ENCODE data around the gene SP8.

DNA sequence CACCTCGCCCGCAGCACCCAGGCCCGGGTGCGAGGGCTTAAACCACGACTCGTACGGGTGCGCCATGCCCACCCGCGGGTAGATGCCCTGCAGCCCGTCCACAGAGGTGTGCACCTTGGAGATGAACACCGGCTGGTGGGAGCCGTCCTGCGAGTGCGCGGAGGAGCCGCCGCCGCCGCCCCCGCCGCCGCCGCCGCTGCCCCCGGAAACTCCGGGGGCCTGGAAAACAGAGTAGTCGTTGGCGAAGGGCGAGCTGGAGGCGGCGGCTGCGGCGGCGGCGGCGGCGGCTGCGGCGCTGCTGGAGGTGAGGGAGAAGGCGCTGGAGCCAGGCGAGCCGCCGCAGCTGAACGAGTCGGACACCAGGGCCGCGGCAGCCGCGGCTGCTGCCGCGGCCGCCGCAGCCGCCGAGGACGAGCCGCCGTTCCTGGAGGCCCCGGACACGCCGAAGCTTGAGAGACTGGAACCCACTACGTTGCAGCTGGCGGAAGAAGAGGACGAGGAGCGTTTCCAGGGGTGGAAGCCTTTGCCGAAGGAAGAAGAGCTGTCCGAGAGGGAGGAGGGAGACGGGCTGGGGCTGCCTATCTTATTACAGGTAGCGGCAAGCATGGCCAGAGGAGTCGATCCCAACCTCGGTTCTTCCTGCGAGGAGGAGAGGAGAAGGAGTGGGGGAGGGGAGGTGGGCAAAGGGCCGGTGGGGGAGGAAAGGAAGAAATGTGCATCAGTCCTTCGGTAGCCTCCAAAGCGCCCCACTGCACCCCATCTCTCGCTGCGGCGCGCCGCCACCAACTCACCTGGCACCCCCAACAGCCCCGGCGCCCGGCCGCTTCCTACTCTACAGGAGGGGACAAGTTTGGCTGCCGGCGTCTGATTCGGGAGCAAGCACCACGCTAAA is 1.3 kb downstream of the SP8 start:
- TF ChIP-seq, protein P1, sequence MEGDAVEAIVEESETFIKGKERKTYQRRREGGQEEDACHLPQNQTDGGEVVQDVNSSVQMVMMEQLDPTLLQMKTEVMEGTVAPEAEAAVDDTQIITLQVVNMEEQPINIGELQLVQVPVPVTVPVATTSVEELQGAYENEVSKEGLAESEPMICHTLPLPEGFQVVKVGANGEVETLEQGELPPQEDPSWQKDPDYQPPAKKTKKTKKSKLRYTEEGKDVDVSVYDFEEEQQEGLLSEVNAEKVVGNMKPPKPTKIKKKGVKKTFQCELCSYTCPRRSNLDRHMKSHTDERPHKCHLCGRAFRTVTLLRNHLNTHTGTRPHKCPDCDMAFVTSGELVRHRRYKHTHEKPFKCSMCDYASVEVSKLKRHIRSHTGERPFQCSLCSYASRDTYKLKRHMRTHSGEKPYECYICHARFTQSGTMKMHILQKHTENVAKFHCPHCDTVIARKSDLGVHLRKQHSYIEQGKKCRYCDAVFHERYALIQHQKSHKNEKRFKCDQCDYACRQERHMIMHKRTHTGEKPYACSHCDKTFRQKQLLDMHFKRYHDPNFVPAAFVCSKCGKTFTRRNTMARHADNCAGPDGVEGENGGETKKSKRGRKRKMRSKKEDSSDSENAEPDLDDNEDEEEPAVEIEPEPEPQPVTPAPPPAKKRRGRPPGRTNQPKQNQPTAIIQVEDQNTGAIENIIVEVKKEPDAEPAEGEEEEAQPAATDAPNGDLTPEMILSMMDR (IDR thresholded peaks at IDR 0.05; ENCODE audit: low read depth, low read length) = no peak
- no peak for TF ChIP-seq POLR2A (IDR thresholded peaks at IDR 0.05; ENCODE audit: extremely low read depth, insufficient read length)

Data from NB4 (cell line).